ENCODE data around the gene NR2F2. TPM values are rescaled to one million over a fixed set of nuclear protein-coding genes. Genes with fewer than 3 reads are reported as not detected.

The NR2F2 gene
- total RNA-seq, 1 experiment from 2014 or later: 53.7 TPM

DNA sequence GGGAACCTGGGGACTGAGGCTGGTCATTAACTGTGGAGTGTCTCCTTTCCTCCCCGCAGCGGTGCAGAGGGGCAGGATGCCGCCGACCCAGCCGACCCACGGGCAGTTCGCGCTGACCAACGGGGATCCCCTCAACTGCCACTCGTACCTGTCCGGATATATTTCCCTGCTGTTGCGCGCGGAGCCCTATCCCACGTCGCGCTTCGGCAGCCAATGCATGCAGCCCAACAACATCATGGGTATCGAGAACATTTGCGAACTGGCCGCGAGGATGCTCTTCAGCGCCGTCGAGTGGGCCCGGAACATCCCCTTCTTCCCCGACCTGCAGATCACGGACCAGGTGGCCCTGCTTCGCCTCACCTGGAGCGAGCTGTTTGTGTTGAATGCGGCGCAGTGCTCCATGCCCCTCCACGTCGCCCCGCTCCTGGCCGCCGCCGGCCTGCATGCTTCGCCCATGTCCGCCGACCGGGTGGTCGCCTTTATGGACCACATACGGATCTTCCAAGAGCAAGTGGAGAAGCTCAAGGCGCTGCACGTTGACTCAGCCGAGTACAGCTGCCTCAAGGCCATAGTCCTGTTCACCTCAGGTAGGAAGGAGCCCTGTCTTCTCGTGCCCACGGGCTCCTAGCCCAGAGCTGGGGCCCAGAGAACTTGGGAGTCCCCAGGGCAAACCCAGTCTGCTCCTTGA is 3.7 kb downstream of the NR2F2 start:
- Histone ChIP-seq H3K4me3 (ENCODE audit: low read depth in 2 of 2, low read length in 2 of 2) (peak overlapping the region; percentile 63 to 97), H3K4me1 (ENCODE audit: control insufficient read depth, insufficient read depth, low read length) (peaks cover 31% of the 10 kb centered on the region), H3K27me3 (ENCODE audit: control insufficient read depth, insufficient read depth, low read length) (no peaks in the 10 kb centered on the region), H3K27ac (ENCODE audit: low read length) (peak overlapping the region; percentile 98), H3K36me3 (ENCODE audit: control insufficient read depth, insufficient read depth, low read length) (peaks cover 18% of the 10 kb centered on the region), H3K9me3 (ENCODE audit: control insufficient read depth, insufficient read depth, low read depth, low read length) (no peaks in the 10 kb centered on the region)
- CTCF ChIA-PET: interaction anchor here (0.5 to 1.2 kb wide), 3 partner anchors 13 to 250 kb away, joined by 3 to 8 read pairs (median 4); no protein-coding TSS in a partner anchor
- TF ChIP-seq TCF7L2 (IDR thresholded peaks at IDR 0.05; ENCODE audit: low read depth, low read length): no peak
- TF ChIP-seq, protein P1, sequence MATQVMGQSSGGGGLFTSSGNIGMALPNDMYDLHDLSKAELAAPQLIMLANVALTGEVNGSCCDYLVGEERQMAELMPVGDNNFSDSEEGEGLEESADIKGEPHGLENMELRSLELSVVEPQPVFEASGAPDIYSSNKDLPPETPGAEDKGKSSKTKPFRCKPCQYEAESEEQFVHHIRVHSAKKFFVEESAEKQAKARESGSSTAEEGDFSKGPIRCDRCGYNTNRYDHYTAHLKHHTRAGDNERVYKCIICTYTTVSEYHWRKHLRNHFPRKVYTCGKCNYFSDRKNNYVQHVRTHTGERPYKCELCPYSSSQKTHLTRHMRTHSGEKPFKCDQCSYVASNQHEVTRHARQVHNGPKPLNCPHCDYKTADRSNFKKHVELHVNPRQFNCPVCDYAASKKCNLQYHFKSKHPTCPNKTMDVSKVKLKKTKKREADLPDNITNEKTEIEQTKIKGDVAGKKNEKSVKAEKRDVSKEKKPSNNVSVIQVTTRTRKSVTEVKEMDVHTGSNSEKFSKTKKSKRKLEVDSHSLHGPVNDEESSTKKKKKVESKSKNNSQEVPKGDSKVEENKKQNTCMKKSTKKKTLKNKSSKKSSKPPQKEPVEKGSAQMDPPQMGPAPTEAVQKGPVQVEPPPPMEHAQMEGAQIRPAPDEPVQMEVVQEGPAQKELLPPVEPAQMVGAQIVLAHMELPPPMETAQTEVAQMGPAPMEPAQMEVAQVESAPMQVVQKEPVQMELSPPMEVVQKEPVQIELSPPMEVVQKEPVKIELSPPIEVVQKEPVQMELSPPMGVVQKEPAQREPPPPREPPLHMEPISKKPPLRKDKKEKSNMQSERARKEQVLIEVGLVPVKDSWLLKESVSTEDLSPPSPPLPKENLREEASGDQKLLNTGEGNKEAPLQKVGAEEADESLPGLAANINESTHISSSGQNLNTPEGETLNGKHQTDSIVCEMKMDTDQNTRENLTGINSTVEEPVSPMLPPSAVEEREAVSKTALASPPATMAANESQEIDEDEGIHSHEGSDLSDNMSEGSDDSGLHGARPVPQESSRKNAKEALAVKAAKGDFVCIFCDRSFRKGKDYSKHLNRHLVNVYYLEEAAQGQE (IDR thresholded peaks at IDR 0.05; ENCODE audit: insufficient read depth in 1 of 2, low read depth in 2 of 2, low read length in 1 of 2): no peak
- TF ChIP-seq POLR2AphosphoS5 (IDR thresholded peaks at IDR 0.05; ENCODE audit: low read depth, low read length): no peak
- TF ChIP-seq, protein P2, sequence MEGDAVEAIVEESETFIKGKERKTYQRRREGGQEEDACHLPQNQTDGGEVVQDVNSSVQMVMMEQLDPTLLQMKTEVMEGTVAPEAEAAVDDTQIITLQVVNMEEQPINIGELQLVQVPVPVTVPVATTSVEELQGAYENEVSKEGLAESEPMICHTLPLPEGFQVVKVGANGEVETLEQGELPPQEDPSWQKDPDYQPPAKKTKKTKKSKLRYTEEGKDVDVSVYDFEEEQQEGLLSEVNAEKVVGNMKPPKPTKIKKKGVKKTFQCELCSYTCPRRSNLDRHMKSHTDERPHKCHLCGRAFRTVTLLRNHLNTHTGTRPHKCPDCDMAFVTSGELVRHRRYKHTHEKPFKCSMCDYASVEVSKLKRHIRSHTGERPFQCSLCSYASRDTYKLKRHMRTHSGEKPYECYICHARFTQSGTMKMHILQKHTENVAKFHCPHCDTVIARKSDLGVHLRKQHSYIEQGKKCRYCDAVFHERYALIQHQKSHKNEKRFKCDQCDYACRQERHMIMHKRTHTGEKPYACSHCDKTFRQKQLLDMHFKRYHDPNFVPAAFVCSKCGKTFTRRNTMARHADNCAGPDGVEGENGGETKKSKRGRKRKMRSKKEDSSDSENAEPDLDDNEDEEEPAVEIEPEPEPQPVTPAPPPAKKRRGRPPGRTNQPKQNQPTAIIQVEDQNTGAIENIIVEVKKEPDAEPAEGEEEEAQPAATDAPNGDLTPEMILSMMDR (IDR thresholded peaks at IDR 0.05): no peak
- TF ChIP-seq SIN3A (IDR thresholded peaks at IDR 0.05; ENCODE audit: borderline replicate concordance, insufficient read depth, low read depth, low read length): no peak
- intact Hi-C loops (cut with micrococcal nuclease; ENCODE audit: unreplicated experiment) (loop anchor here (5.0 to 10.0 kb wide), 2 partner anchors 1077 to 1659 kb away; no protein-coding TSS in a partner anchor), in situ Hi-C loops (cut with HindIII; ENCODE audit: low pct_unique_long_range_greater_than_20kb, low sequenced_read_pairs) (no loop called here)
- POLR2A ChIA-PET: no interaction called here
- no TSS peak for BruUV-seq (replicated peaks)
- DNase-seq (ENCODE audit: low read depth, low spot score) (no peak), ATAC-seq (no peak)

DNA sequence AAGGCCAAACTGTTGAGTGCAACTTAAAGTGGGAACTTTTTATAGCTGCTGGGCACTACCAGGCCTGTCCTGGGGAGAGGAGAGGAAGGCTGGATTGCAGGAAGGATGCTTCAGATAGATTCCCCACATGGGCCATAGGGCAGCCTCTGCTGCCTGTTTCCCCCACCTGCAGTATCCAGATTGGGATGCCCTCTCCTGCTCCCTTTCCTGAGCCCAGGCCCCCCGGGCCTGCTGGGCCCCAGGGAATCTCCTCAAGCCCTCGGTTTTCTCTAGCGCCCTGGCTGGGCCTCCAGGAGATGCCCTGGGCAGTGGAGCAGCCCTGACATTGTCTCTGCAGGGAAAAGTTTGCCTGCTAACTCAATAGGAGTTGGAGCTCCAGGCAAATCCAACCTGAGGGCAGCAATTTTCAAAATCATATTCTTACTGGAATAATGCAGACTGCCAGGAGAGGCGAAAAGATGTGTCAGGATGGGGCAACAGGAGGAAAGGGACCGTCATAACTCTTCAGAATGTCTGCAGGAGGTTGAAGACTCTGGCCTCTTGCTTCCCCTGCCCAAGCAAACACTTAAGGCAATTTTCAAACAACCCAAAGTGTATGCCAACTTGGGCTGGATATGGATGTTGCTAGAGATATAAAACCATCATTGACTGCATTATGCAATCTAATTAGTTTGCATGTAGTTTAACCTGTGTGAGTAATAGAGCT is 4.4 kb downstream of the NR2F2 start:
- ATAC-seq (no peak), DNase-seq (ENCODE audit: low read depth, low spot score) (no peak)
- Histone ChIP-seq H3K9me3 (ENCODE audit: control insufficient read depth, insufficient read depth, low read depth, low read length) (no peaks in the 10 kb centered on the region), H3K27ac (ENCODE audit: low read length) (peak overlapping the region; percentile 98), H3K4me1 (ENCODE audit: control insufficient read depth, insufficient read depth, low read length) (peaks cover 33% of the 10 kb centered on the region), H3K36me3 (ENCODE audit: control insufficient read depth, insufficient read depth, low read length) (peaks cover 18% of the 10 kb centered on the region), H3K4me3 (ENCODE audit: low read depth in 2 of 2, low read length in 2 of 2) (peak overlapping the region; percentile 63 to 97), H3K27me3 (ENCODE audit: control insufficient read depth, insufficient read depth, low read length) (no peaks in the 10 kb centered on the region)
- in situ Hi-C loops (cut with HindIII; ENCODE audit: low pct_unique_long_range_greater_than_20kb, low sequenced_read_pairs): no loop called here
- BruUV-seq (replicated peaks): no TSS peak
- intact Hi-C loops (cut with micrococcal nuclease; ENCODE audit: unreplicated experiment): loop anchor here (5.0 to 10.0 kb wide), 2 partner anchors 1078 to 1660 kb away; no protein-coding TSS in a partner anchor
- CTCF ChIA-PET: interaction anchor here (0.5 to 2.3 kb wide), 5 partner anchors 8 to 250 kb away, joined by 3 to 11 read pairs (median 4); no protein-coding TSS in a partner anchor
- POLR2A ChIA-PET: interaction anchor here (1.1 kb wide), 1 partner anchor 167 kb away, joined by 5 read pairs; no protein-coding TSS in a partner anchor
- no peak for TF ChIP-seq POLR2AphosphoS5 (IDR thresholded peaks at IDR 0.05; ENCODE audit: low read depth, low read length)
- no peak for TF ChIP-seq SIN3A (IDR thresholded peaks at IDR 0.05; ENCODE audit: borderline replicate concordance, insufficient read depth, low read depth, low read length)
- TF ChIP-seq TCF7L2 (IDR thresholded peaks at IDR 0.05; ENCODE audit: low read depth, low read length): no peak
- TF ChIP-seq, protein P2 (IDR thresholded peaks at IDR 0.05): no peak
- TF ChIP-seq, protein P1 (IDR thresholded peaks at IDR 0.05; ENCODE audit: insufficient read depth in 1 of 2, low read depth in 2 of 2, low read length in 1 of 2): no peak

Measured in Panc1 (cell line).